Measurements from ENCODE around the gene PCDHA6.
"Not testable (repeated sequence)": the region's sequence is repeated elsewhere in the genome, so short reads cannot be mapped to it uniquely, and the experiment has no call there.

The PCDHA6 gene

GRCh38 chr5:140808889-140809291, 18.9 kb upstream of the PCDHA6 start:
- no peak overlapping the region for H3K4me3 ChIP-seq (ENCODE audit: low read depth, low read length)
- TF ChIP-seq CTCF (IDR thresholded peaks at IDR 0.05; ENCODE audit: low read depth, low read length) = no peak

GRCh38 chr5:140821375-140822280, 6.1 kb upstream of the PCDHA6 start, which contains the start of gene PCDHA5:
PCDHA5 (plus strand) TSS chr5:140821613.
- no peak within 1 kb of the TSS for H3K4me3 ChIP-seq (ENCODE audit: low read depth, low read length)

GRCh38 chr5:140822281-140822629, 5.5 kb upstream of the PCDHA6 start:
- H3K4me3 ChIP-seq (ENCODE audit: low read depth, low read length) = no peak overlapping the region
- TF ChIP-seq CTCF (IDR thresholded peaks at IDR 0.05; ENCODE audit: low read depth, low read length) = no peak

More at GRCh38 chr5:140821375-140822280, 6.1 kb upstream of the PCDHA6 start, which contains the start of gene PCDHA5:
- 0 out of 2 replicates have a peak, but pooled peaks have one; percentile 12 for TF ChIP-seq CTCF (IDR thresholded peaks at IDR 0.05; ENCODE audit: low read depth, low read length)

GRCh38 chr5:140822969-140823368, 4.8 kb upstream of the PCDHA6 start:
- H3K4me3 ChIP-seq (ENCODE audit: low read depth, low read length) = not testable (repeated sequence)

- no peak for TF ChIP-seq CTCF (IDR thresholded peaks at IDR 0.05; ENCODE audit: low read depth, low read length)
- H3K4me3 ChIP-seq (ENCODE audit: low read depth, low read length) = no peak overlapping the region
These were observed 4.3 kb upstream of the PCDHA6 start for GRCh38 chr5:140823475-140823874.

- H3K4me3 ChIP-seq (ENCODE audit: low read depth, low read length) = no peak overlapping the region
- no peak for TF ChIP-seq CTCF (IDR thresholded peaks at IDR 0.05; ENCODE audit: low read depth, low read length)
These were observed 590 bp downstream of the PCDHA6 start for GRCh38 chr5:140828362-140828737.

- not testable (repeated sequence) for H3K4me3 ChIP-seq (ENCODE audit: low read depth, low read length)
These were observed 2.0 kb downstream of the PCDHA6 start for GRCh38 chr5:140829511-140830501.

GRCh38 chr5:140833993-140834392, 6.2 kb downstream of the PCDHA6 start, which contains the start of gene PCDHA7:
PCDHA7 (plus strand) TSS chr5:140834269; CDS start chr5:140834384, 115 bp downstream.
- no peak within 1 kb of the TSS for H3K4me3 ChIP-seq (ENCODE audit: low read depth, low read length)
- no peak for TF ChIP-seq CTCF (IDR thresholded peaks at IDR 0.05; ENCODE audit: low read depth, low read length)

GRCh38 chr5:140834439-140835008, 6.8 kb downstream of the PCDHA6 start:
- not testable (repeated sequence) for H3K4me3 ChIP-seq (ENCODE audit: low read depth, low read length)
